Femur (tissue), 1 donor: ENCODE data around the gene CCDC102A.

Source experiments
- DNase-seq: peaks from one replicate; pipeline ENCODE4 v3.0.0-alpha.2; 2017

Gene CCDC102A

GRCh38 chr16:57476546-57477410, 59.6 kb downstream of the CCDC102A start:
- no peak for DNase-seq

- DNase-seq: peak; percentile 68
Measured at GRCh38 chr16:57475711-57476339, 60.5 kb downstream of the CCDC102A start.

- DNase-seq: no peak
Measured at GRCh38 chr16:57474671-57475661, 61.4 kb downstream of the CCDC102A start.

- no peak for DNase-seq
Measured at GRCh38 chr16:57473906-57474305, 62.5 kb downstream of the CCDC102A start.

- DNase-seq: no peak
Measured at GRCh38 chr16:57473176-57473840, 63.1 kb downstream of the CCDC102A start.

GRCh38 chr16:57472665-57473060, 63.7 kb downstream of the CCDC102A start:
- DNase-seq: no peak

- DNase-seq: no peak
Measured at GRCh38 chr16:57471852-57472664, 64.3 kb downstream of the CCDC102A start.

GRCh38 chr16:57471209-57471608, 65.2 kb downstream of the CCDC102A start:
- no peak for DNase-seq

GRCh38 chr16:57470711-57471110, 65.7 kb downstream of the CCDC102A start:
- DNase-seq: no peak

GRCh38 chr16:57469917-57470470, 66.4 kb downstream of the CCDC102A start:
- no peak for DNase-seq

GRCh38 chr16:57469046-57469445, 67.3 kb downstream of the CCDC102A start:
- no peak for DNase-seq

- DNase-seq: no peak
Measured at GRCh38 chr16:57468346-57468745, 68.0 kb downstream of the CCDC102A start.

- DNase-seq: no peak
Measured at GRCh38 chr16:57464523-57464922, 71.8 kb downstream of the CCDC102A start.

- no peak for DNase-seq
Measured at GRCh38 chr16:57462978-57463362, 73.4 kb downstream of the CCDC102A start.

- DNase-seq: peak; percentile 93
Measured at GRCh38 chr16:57462209-57462977, 74.0 kb downstream of the CCDC102A start, which contains the start of gene POLR2C. TSS of gene POLR2C (plus strand) at chr16:57462679. CDS start at chr16:57462725, 46 bp downstream.
